ENCODE results near the gene CNOT6.

GRCh38 chr5:180618487-180618828 is 124.3 kb downstream of the CNOT6 start:
- no peak for TF ChIP-seq YY1 (IDR thresholded peaks at IDR 0.05; ENCODE audit: insufficient read depth, insufficient read length)
- no peak for TF ChIP-seq SUZ12 (IDR thresholded peaks at IDR 0.05; ENCODE audit: extremely low read depth, insufficient read depth, insufficient read length)

All from NT2/D1 (cell line).